GM12878 (cell line): ENCODE measurements around the gene SMIM5. TPM values are rescaled to one million over a fixed set of nuclear protein-coding genes. Genes with fewer than 3 reads are reported as not detected.

ENCODE experiments used
- ATAC-seq: fragments of 200-7000 bp; cut with Tn5 transposase; 3 replicates; pipeline ENCODE4 v1.9.1; 2020; ENCODE audit warnings: mild to moderate bottlenecking, moderate library complexity
- BruUV-seq: library from RNA; stranded (reverse); fragments of 400-500 nt; replicated peaks from 2 replicates; lab custom pipeline; 2021; lab: Mats Ljungman, UMichigan
- CTCF ChIA-PET: fragments of 300-600 bp; sonication (Branson Sonifier 250); formaldehyde crosslinking; extraction: SDS; loops from one replicate; lab custom pipeline; 2021; ENCODE audit warnings: inconsistent platforms; lab: Yijun Ruan, JAX
- POLR2A ChIA-PET: fragments of 350-600 bp; formaldehyde crosslinking; extraction: SDS; loops from one replicate; lab custom pipeline; 2021; ENCODE audit warnings: inconsistent platforms; lab: Charles Lee
- RAD21 ChIA-PET: fragments of 300-600 bp; sonication (Branson Sonifier 250); formaldehyde crosslinking; loops from one replicate; lab custom pipeline; 2023; ENCODE audit warnings: antibody characterized with exemption; ENCODE audit not compliant: unreplicated experiment; lab: Charles Lee
- SMC1A ChIA-PET: fragments of 300-600 bp; sonication (Branson Sonifier 250); formaldehyde crosslinking; loops from one replicate; lab custom pipeline; 2023; ENCODE audit not compliant: unreplicated experiment, uncharacterized antibody; lab: Charles Lee
- DNase-seq: peaks from one replicate; pipeline ENCODE4 v3.0.0-alpha.2; 2011; ENCODE audit warnings: low read depth, low spot score
- FAIRE-seq: peaks from 3 replicates; lab custom pipeline; 2011; peaks lifted over from hg19 to GRCh38; lab: Jason Lieb, UNC
- H2AFZ ChIP-seq: 2 replicates; pipeline ENCODE4 v1.6.0; 2011; ENCODE audit warnings: low read depth, low read length, control low read depth; ENCODE audit not compliant: control insufficient read depth
- H3K27ac ChIP-seq: 2 replicates; pipeline ENCODE4 v1.5.1; 2011; ENCODE audit warnings: control low read depth; ENCODE audit not compliant: control insufficient read depth, insufficient read depth
- H3K27me3 ChIP-seq, 2 experiments: replicated peaks in 1 of 2; 2 replicates each; pipeline versions ENCODE4 v1.6.0 to v1.6.1; 2011; ENCODE audit warnings: low read length in 1 of 2; ENCODE audit not compliant: control insufficient read depth in 2 of 2, insufficient read depth in 2 of 2
- H3K36me3 ChIP-seq, 2 experiments: 2 replicates each; pipeline ENCODE4 v1.5.1; 2011; ENCODE audit warnings: low read length in 1 of 2; ENCODE audit not compliant: control insufficient read depth in 2 of 2, insufficient read depth in 2 of 2
- H3K4me1 ChIP-seq: 2 replicates; pipeline ENCODE4 v1.6.1; 2011; ENCODE audit warnings: mild to moderate bottlenecking, low read length, moderate library complexity, mixed read lengths; ENCODE audit not compliant: control insufficient read depth, insufficient read depth
- H3K4me2 ChIP-seq: 2 replicates; pipeline ENCODE4 v1.6.0; 2011; ENCODE audit warnings: control low read depth; ENCODE audit not compliant: control insufficient read depth, insufficient read depth
- H3K4me3 ChIP-seq: fragments of 200-600 bp; sonication (generic); 2 replicates; pipeline ENCODE4 v1.5.1; 2016
- H3K79me2 ChIP-seq: 2 replicates; pipeline ENCODE4 v1.6.0; 2011; ENCODE audit warnings: low read length; ENCODE audit not compliant: control insufficient read depth, insufficient read depth
- H3K9ac ChIP-seq: 2 replicates; pipeline ENCODE4 v1.8.0; 2011; ENCODE audit warnings: low read length, control low read depth, mixed read lengths; ENCODE audit not compliant: control insufficient read depth, insufficient read depth
- H3K9me3 ChIP-seq: replicated peaks from 3 replicates; pipeline ENCODE4 v1.5.1; 2011; ENCODE audit warnings: mild to moderate bottlenecking, low read length; ENCODE audit not compliant: control insufficient read depth, insufficient read depth
- H4K20me1 ChIP-seq: 2 replicates; pipeline ENCODE4 v1.6.0; 2011; ENCODE audit not compliant: control insufficient read depth, insufficient read depth
- CEBPZ ChIP-seq: fragments of 150-350 bp; IDR thresholded peaks from 2 replicates; pipeline ENCODE4 v1.6.1; 2016; ENCODE audit warnings: low read depth, low read length
- E2F4 ChIP-seq: IDR thresholded peaks from 2 replicates; pipeline ENCODE4 v1.6.1; 2012; ENCODE audit warnings: low read depth, low read length, improper control_type of control experiment
- IKZF2 ChIP-seq, 2 experiments: fragments of 450-650 bp; IDR thresholded peaks; 2 replicates each; pipeline ENCODE4 v1.6.1; 2017; ENCODE audit warnings: mild to moderate bottlenecking in 2 of 2, moderate library complexity in 2 of 2
- MAX ChIP-seq: IDR thresholded peaks from 2 replicates; pipeline ENCODE4 v1.6.1; 2012; ENCODE audit warnings: low read depth, low read length, improper control_type of control experiment
- ZBTB11 ChIP-seq: fragments of 450-650 bp; formaldehyde crosslinking; IDR thresholded peaks from 2 replicates; pipeline ENCODE4 v1.5.0; 2022; ENCODE audit warnings: mild to moderate bottlenecking, missing genetic modification characterization
- ZNF207 ChIP-seq: fragments of 450-650 bp; IDR thresholded peaks from 2 replicates; pipeline ENCODE4 v1.6.1; 2014; ENCODE audit warnings: antibody characterized with exemption, mild to moderate bottlenecking, borderline replicate concordance
- ZNF622 ChIP-seq: fragments of 450-650 bp; IDR thresholded peaks from 2 replicates; pipeline ENCODE4 v1.6.1; 2017; ENCODE audit warnings: mild to moderate bottlenecking, inconsistent platforms
- WGBS: methylation state at CpG from one replicate; pipeline ENCODE4 v1.1.6; 2016; ENCODE audit warnings: low lambda C conversion rate; ENCODE audit not compliant: insufficient replicate concordance, insufficient coverage; ENCODE audit errors: missing lambda C conversion rate; 5-methylcytosine and 5-hydroxymethylcytosine counted together
- in situ Hi-C: fragments of 300-500 bp; cut with MboI; formaldehyde crosslinking; loops from 9 replicates; pipeline ENCODE4 v1.14.3; 2018; ENCODE audit warnings: mixed read lengths
- intact Hi-C: fragments of 100-400 bp; cut with micrococcal nuclease; formaldehyde crosslinking; loops from one replicate; pipeline ENCODE4 v1.14.2; 2022; ENCODE audit not compliant: unreplicated experiment
- polyA plus RNA-seq, 11 experiments: library from polyadenylated mRNA; depleted of rRNA in 4 of 11; unstranded in 6 of 11; stranded (reverse) in 5 of 11; fragments of >200 nt; fragmentation: Nextera tagmentation in 4 of 11; fragmentation: Illumina TruSeq in 1 of 11; extraction: Ambion mirVana in 4 of 11; extraction: Trizol in 1 of 11; gene quantifications; 1 replicate in 1 of 11; 2 replicates in 10 of 11; pipeline versions ENCODE4 v1.2.1 to v1.2.3, GENCODE V29; 2011 to 2016; ENCODE audit warnings: inconsistent platforms in 2 of 11, missing spikeins in 2 of 11, low read depth in 1 of 11
- total RNA-seq, 4 experiments: library from RNA; depleted of rRNA in 3 of 4; stranded (reverse); fragments of >200 nt in 3 of 4; fragmentation: Illumina TruSeq in 1 of 4; extraction: Trizol in 1 of 4; gene quantifications; 2 replicates each; pipeline versions ENCODE4 v1.2.1 to v1.2.3, GENCODE V29; 2013 to 2021

SMIM5 gene
- total and polyA plus RNA-seq, 10 of the 15 experiments (the other 5 are each of a cell fraction or from before 2014, with no cell fraction given), result 0.08 to 0.11 TPM; not detected in 8

GRCh38 chr17:75614556-75615270 is 18.5 kb upstream of the SMIM5 start:
- CTCF ChIA-PET, result interaction anchor here (0.6 to 0.7 kb wide), 2 partner anchors 111 to 139 kb away, joined by 3 read pairs; no protein-coding TSS in a partner anchor
- Histone ChIP-seq H4K20me1 (no peaks in the 10 kb centered on the region), H3K9ac (no peak overlapping the region), H3K27ac (no peak overlapping the region), H3K4me1 (no peaks in the 10 kb centered on the region), H3K9me3 (no peaks in the 10 kb centered on the region), H3K36me3 (no peaks in the 10 kb centered on the region), H2AFZ (no peak overlapping the region), H3K27me3 (no peaks in the 10 kb centered on the region), H3K4me3 (no peak overlapping the region), H3K79me2 (no peaks in the 10 kb centered on the region), H3K4me2 (no peak overlapping the region)
- no peak for ATAC-seq
- in situ Hi-C loops (no loop called here), intact Hi-C loops (no loop called here)
- POLR2A ChIA-PET, result no interaction called here
- SMC1A ChIA-PET, result no interaction called here
- DNase-seq, result no peak
- WGBS, result 54% methylated on average over 18 of the region's 19 CpGs
- no peak for TF ChIP-seq CEBPZ
- no peak for TF ChIP-seq ZNF622
- no peak for TF ChIP-seq ZNF207
- TF ChIP-seq IKZF2 (IDR thresholded peaks at IDR 0.05), result no peak
- no peak for TF ChIP-seq E2F4
- no peak for TF ChIP-seq ZBTB11 (CRISPR knock-in tag)
- TF ChIP-seq MAX, result no peak
- RAD21 ChIA-PET, result no interaction called here
- no peak for FAIRE-seq
- no TSS peak for BruUV-seq
